Measurements from ENCODE around the gene CCDC106. TPM values are rescaled to one million over a fixed set of nuclear protein-coding genes. Genes with fewer than 3 reads are reported as not detected.

CCDC106 gene
- total RNA-seq, 1 donor from 2014 or later: 12.2 TPM

DNA sequence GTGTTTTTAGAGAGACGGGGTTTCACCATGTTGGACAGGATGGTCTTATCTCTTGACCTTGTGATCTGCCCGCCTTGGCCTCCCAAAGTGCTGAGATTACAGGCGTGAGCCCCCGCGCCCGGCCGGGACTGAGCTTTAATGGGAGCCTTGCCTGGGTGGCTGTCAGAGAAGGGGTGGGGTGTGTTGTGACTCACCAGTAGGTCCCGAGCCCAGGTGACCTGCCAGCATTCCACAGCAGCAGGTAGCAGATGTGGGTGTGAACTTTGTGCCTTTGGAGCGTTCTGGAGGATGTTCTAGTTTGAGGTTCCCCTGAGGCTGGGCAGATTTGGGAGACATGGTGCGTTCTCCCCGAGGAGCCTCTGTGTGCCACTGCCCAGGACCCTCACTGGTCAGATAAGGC lies 19.9 kb downstream of the CCDC106 start:
- FAIRE-seq (no peak), DNase-seq (ENCODE audit: low read depth) (no peak)
- H3K36me3 ChIP-seq (ENCODE audit: insufficient read depth, low read length): peaks cover 25% of the 10 kb centered on the region
- Mint-ChIP-seq H3K27ac (ENCODE audit: unreplicated experiment) (no peak overlapping the region), H3K27me3 (ENCODE audit: low read depth, unreplicated experiment) (no peaks in the 10 kb centered on the region), H3K36me3 (ENCODE audit: low read depth, unreplicated experiment) (peaks cover 15% of the 10 kb centered on the region), H3K4me1 (ENCODE audit: low read depth, unreplicated experiment) (peaks cover 9% of the 10 kb centered on the region), H3K4me3 (ENCODE audit: unreplicated experiment) (no peak overlapping the region), H3K9me3 (ENCODE audit: unreplicated experiment) (peaks cover 1% of the 10 kb centered on the region)
- H3K27me3 ChIP-seq (ENCODE audit: insufficient read depth, low read length): no peaks in the 10 kb centered on the region
- no peak overlapping the region for H3K27ac ChIP-seq (ENCODE audit: low read depth, low read length)
- H3K9me3 ChIP-seq (ENCODE audit: insufficient read depth, low read depth, low read length): no peaks in the 10 kb centered on the region
- no peak overlapping the region for H2AFZ ChIP-seq (ENCODE audit: low read depth, low read length)
- peaks cover 4% of the 10 kb centered on the region for H3K4me1 ChIP-seq (ENCODE audit: insufficient read depth, low read length)
- H3K4me3 ChIP-seq (ENCODE audit: insufficient read depth, low read depth, low read length): no peak overlapping the region
- H3K79me2 ChIP-seq (ENCODE audit: insufficient read depth, low read length): peaks cover 90% of the 10 kb centered on the region
- H3K4me2 ChIP-seq (ENCODE audit: low read length): no peak overlapping the region
- H4K20me1 ChIP-seq (ENCODE audit: insufficient read depth, low read length): peaks cover 97% of the 10 kb centered on the region
- TF ChIP-seq, protein P1, sequence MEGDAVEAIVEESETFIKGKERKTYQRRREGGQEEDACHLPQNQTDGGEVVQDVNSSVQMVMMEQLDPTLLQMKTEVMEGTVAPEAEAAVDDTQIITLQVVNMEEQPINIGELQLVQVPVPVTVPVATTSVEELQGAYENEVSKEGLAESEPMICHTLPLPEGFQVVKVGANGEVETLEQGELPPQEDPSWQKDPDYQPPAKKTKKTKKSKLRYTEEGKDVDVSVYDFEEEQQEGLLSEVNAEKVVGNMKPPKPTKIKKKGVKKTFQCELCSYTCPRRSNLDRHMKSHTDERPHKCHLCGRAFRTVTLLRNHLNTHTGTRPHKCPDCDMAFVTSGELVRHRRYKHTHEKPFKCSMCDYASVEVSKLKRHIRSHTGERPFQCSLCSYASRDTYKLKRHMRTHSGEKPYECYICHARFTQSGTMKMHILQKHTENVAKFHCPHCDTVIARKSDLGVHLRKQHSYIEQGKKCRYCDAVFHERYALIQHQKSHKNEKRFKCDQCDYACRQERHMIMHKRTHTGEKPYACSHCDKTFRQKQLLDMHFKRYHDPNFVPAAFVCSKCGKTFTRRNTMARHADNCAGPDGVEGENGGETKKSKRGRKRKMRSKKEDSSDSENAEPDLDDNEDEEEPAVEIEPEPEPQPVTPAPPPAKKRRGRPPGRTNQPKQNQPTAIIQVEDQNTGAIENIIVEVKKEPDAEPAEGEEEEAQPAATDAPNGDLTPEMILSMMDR (IDR thresholded peaks at IDR 0.05; ENCODE audit: insufficient read depth, low read depth, low read length): no peak
- TF ChIP-seq EZH2 (IDR thresholded peaks at IDR 0.05; ENCODE audit: insufficient read depth, low read length): no peak
- no peak overlapping the region for H3K9ac ChIP-seq (ENCODE audit: low read length)

DNA sequence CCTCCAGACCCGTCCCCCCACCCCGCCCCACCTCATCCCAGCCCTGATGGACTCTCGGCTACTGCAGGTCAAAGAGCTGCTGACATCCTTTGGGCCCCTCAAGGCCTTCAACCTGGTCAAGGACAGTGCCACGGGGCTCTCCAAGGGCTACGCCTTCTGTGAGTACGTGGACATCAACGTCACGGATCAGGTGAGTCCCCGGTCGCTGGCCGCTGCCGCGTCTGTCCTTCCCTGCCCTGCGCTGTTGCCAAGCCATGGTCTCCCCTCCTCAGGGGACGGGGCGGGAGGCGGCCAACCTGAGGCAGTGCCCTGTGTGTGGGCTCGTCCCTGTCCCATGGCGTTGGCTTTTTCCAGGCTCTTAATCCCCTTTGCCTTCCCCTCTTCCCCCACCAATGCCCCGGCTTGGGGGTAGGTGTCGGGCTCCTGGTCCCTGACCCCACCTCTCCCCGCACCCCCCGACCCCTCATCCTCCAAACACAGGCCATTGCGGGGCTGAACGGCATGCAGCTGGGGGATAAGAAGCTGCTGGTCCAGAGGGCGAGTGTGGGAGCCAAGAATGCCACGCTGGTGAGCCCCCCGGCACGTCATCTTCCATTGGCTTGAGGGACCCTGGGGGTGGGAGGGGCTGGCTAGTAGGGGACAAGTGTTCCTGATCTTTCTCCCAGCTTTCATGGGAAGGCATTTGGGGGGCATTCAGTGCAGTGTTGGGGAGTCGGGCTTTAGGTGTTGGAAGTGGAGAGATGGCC lies 20.8 kb downstream of the CCDC106 start:
- peaks cover 17% of the 10 kb centered on the region for H3K36me3 ChIP-seq (ENCODE audit: insufficient read depth, low read length)
- no peak overlapping the region for H3K4me2 ChIP-seq (ENCODE audit: low read length)
- TF ChIP-seq EZH2 (IDR thresholded peaks at IDR 0.05; ENCODE audit: insufficient read depth, low read length): no peak
- TF ChIP-seq, protein P1 (IDR thresholded peaks at IDR 0.05; ENCODE audit: insufficient read depth, low read depth, low read length): no peak
- H3K4me3 Mint-ChIP-seq (ENCODE audit: unreplicated experiment): no peak overlapping the region
- DNase-seq (ENCODE audit: low read depth) (no peak), FAIRE-seq (no peak)
- peaks cover 1% of the 10 kb centered on the region for H3K9me3 Mint-ChIP-seq (ENCODE audit: unreplicated experiment)
- peaks cover 6% of the 10 kb centered on the region for H3K4me1 ChIP-seq (ENCODE audit: insufficient read depth, low read length)
- H3K9me3 ChIP-seq (ENCODE audit: insufficient read depth, low read depth, low read length): no peaks in the 10 kb centered on the region
- peaks cover 90% of the 10 kb centered on the region for H3K79me2 ChIP-seq (ENCODE audit: insufficient read depth, low read length)
- H3K9ac ChIP-seq (ENCODE audit: low read length): no peak overlapping the region
- H2AFZ ChIP-seq (ENCODE audit: low read depth, low read length): no peak overlapping the region
- H3K4me1 Mint-ChIP-seq (ENCODE audit: low read depth, unreplicated experiment): peaks cover 14% of the 10 kb centered on the region
- no peak overlapping the region for H3K4me3 ChIP-seq (ENCODE audit: insufficient read depth, low read depth, low read length)
- H3K27ac Mint-ChIP-seq (ENCODE audit: unreplicated experiment): no peak overlapping the region
- H3K27ac ChIP-seq (ENCODE audit: low read depth, low read length): no peak overlapping the region
- H4K20me1 ChIP-seq (ENCODE audit: insufficient read depth, low read length): peaks cover 97% of the 10 kb centered on the region
- no peaks in the 10 kb centered on the region for H3K27me3 ChIP-seq (ENCODE audit: insufficient read depth, low read length)
- no peaks in the 10 kb centered on the region for H3K27me3 Mint-ChIP-seq (ENCODE audit: low read depth, unreplicated experiment)
- H3K36me3 Mint-ChIP-seq (ENCODE audit: low read depth, unreplicated experiment): peaks cover 10% of the 10 kb centered on the region
